ENCODE measurements around the gene ABCG4. TPM values are rescaled to one million over a fixed set of nuclear protein-coding genes. Genes with fewer than 3 reads are reported as not detected.
A peak's percentile ranks its signal among the peaks of the same experiment; 100 is the strongest.

ABCG4 gene
- total and polyA plus RNA-seq, 9 of the 15 experiments (the other 6 are each of a cell fraction or from before 2014, with no cell fraction given) = 0.03 to 0.11 (median 0.07) TPM; not detected in 4

DNA sequence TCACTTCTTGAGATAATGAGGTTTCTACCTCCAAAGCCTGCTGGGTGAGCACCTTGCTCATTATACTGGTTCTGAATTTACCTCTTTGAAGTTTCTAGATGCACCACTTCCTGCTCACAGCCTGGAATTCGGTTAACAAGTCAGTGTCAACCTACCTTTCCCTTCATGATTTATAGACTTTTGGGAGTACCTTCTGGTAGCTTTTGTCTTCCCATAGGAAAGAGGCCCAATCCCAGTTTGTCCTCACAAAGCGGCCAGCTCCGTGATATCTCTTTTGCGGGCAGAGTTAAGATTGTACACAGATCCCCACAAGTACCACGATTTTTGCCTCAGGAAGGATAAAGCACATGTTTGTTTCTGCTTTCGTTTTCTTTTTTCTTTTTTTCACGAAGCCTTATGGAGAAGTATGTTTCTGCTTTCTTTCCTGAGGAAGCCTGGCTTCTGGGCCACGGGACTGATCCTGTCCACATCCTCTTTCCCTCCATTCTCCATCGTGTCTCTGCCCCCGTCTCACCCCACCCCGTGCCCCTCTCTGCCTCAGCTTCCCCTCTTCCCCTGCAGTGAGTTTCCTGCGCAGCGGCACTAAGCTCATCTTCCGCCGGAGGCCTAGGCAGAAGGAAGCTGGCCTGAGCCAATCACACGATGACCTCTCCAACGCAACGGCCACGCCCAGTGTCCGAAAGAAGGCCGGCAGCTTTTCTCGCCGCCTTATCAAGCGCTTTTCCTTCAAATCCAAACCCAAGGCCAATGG lies 33.2 kb upstream of the ABCG4 start:
- no peaks in the 10 kb centered on the region for H3K9me3 ChIP-seq (replicated peaks; ENCODE audit: control insufficient read depth, insufficient read depth, low read depth, low read length)
- H3K9ac ChIP-seq (ENCODE audit: insufficient read depth in 1 of 2, low read depth in 2 of 2, low read length in 2 of 2) = peak overlapping the region; percentile 54 to 80
- peak in 2 of 4 experiments; percentile 63 to 75 for DNase-seq (ENCODE audit: extremely low read depth in 1 of 4, low spot score in 3 of 4)
- H3K36me3 ChIP-seq (ENCODE audit: control insufficient read depth, insufficient read depth, low read length) = peaks cover 78% of the 10 kb centered on the region
- CTCF ChIA-PET (ENCODE audit: low intra/inter-chr PET ratio) = no interaction called here
- in situ Hi-C loops (cut with MboI) = no loop called here
- H4K20me1 ChIP-seq (replicated peaks; ENCODE audit: control insufficient read depth, insufficient read depth, low read length) = peaks cover 4% of the 10 kb centered on the region; the same call in 1 of the 2 replicates
- H3K4me3 ChIP-seq = no peak overlapping the region
- peak overlapping the region; percentile 50 for H3K4me2 ChIP-seq (ENCODE audit: insufficient read depth, low read length)
- BruUV-seq (replicated peaks) = no TSS peak
- H3K9me1 ChIP-seq (ENCODE audit: control insufficient read depth, insufficient read depth, low read length) = no peaks in the 10 kb centered on the region
- ATAC-seq = peak; percentile 80
- intact Hi-C loops (cut with micrococcal nuclease) = no loop called here
- no peaks in the 10 kb centered on the region for H3K27me3 ChIP-seq (ENCODE audit: control insufficient read depth in 2 of 2, insufficient read depth in 2 of 2, low read length in 2 of 2)
- H3K27ac ChIP-seq (ENCODE audit: extremely low read depth, low read depth, low read length) = peak overlapping the region; percentile 73
- peaks cover 9 to 13% of the 10 kb centered on the region in 2 experiments for H3K4me1 ChIP-seq (replicated peaks in 1 of 2; ENCODE audit: control insufficient read depth in 2 of 2, insufficient read depth in 2 of 2, low read length in 2 of 2)
- FAIRE-seq = peak; percentile 59
- 49% methylated on average over 18 of the region's 24 CpGs for WGBS (ENCODE audit: insufficient coverage, low coverage, missing lambda C conversion rate)
- POLR2A ChIA-PET = interaction anchor here (0.6 to 1.3 kb wide), 5 partner anchors 9 to 147 kb away, joined by 3 to 4 read pairs (median 3); partner anchors contain the start of gene C2CD2L
- peak overlapping the region; percentile 69; the same call in 1 of the 2 replicates for H2AFZ ChIP-seq (ENCODE audit: low read depth, low read length)
- peaks cover 2% of the 10 kb centered on the region; the same call in 2 of the 3 replicates for H3K79me2 ChIP-seq (ENCODE audit: control insufficient read depth, insufficient read depth, low read length)
- no peak for TF ChIP-seq GABPB2 (CRISPR knock-in tag; conservative IDR thresholded peaks at IDR 0.05)
- no peak for TF ChIP-seq TSC22D4 (tag; IDR thresholded peaks at IDR 0.05)
- TF ChIP-seq, protein P1, sequence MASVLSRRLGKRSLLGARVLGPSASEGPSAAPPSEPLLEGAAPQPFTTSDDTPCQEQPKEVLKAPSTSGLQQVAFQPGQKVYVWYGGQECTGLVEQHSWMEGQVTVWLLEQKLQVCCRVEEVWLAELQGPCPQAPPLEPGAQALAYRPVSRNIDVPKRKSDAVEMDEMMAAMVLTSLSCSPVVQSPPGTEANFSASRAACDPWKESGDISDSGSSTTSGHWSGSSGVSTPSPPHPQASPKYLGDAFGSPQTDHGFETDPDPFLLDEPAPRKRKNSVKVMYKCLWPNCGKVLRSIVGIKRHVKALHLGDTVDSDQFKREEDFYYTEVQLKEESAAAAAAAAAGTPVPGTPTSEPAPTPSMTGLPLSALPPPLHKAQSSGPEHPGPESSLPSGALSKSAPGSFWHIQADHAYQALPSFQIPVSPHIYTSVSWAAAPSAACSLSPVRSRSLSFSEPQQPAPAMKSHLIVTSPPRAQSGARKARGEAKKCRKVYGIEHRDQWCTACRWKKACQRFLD (CRISPR knock-in tag; IDR thresholded peaks at IDR 0.05) = no peak
- TF ChIP-seq ZNF584 (CRISPR knock-in tag; IDR thresholded peaks at IDR 0.05; ENCODE audit: low read depth) = no peak
- no peak for TF ChIP-seq ZC3H11A (IDR thresholded peaks at IDR 0.05; ENCODE audit: low read depth, low read length)
- TF ChIP-seq MEIS2 (IDR thresholded peaks at IDR 0.05; ENCODE audit: partially characterized antibody) = peak; percentile 66
- TF ChIP-seq MYC (IDR thresholded peaks at IDR 0.05; ENCODE audit: low read depth, low read length) = 0 out of 2 replicates have a peak, but pooled peaks have one; percentile 6
- no peak for TF ChIP-seq MYC (CRISPR knock-in tag; IDR thresholded peaks at IDR 0.05; ENCODE audit: borderline replicate concordance, low read depth)
- TF ChIP-seq, protein P2, sequence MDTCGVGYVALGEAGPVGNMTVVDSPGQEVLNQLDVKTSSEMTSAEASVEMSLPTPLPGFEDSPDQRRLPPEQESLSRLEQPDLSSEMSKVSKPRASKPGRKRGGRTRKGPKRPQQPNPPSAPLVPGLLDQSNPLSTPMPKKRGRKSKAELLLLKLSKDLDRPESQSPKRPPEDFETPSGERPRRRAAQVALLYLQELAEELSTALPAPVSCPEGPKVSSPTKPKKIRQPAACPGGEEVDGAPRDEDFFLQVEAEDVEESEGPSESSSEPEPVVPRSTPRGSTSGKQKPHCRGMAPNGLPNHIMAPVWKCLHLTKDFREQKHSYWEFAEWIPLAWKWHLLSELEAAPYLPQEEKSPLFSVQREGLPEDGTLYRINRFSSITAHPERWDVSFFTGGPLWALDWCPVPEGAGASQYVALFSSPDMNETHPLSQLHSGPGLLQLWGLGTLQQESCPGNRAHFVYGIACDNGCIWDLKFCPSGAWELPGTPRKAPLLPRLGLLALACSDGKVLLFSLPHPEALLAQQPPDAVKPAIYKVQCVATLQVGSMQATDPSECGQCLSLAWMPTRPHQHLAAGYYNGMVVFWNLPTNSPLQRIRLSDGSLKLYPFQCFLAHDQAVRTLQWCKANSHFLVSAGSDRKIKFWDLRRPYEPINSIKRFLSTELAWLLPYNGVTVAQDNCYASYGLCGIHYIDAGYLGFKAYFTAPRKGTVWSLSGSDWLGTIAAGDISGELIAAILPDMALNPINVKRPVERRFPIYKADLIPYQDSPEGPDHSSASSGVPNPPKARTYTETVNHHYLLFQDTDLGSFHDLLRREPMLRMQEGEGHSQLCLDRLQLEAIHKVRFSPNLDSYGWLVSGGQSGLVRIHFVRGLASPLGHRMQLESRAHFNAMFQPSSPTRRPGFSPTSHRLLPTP (IDR thresholded peaks at IDR 0.05; ENCODE audit: borderline replicate concordance, extremely low read depth, insufficient read length) = no peak
- no peak for TF ChIP-seq ZBTB17 (CRISPR knock-in tag; IDR thresholded peaks at IDR 0.05)
- TF ChIP-seq, protein P3, sequence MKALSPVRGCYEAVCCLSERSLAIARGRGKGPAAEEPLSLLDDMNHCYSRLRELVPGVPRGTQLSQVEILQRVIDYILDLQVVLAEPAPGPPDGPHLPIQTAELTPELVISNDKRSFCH (CRISPR knock-in tag; IDR thresholded peaks at IDR 0.05) = no peak
- TF ChIP-seq, protein P3 (tag; IDR thresholded peaks at IDR 0.05) = no peak
- TF ChIP-seq ZKSCAN3 (CRISPR knock-in tag; IDR thresholded peaks at IDR 0.05) = no peak
- TF ChIP-seq CC2D1A (IDR thresholded peaks at IDR 0.05) = no peak
- TF ChIP-seq ZNF347 (CRISPR knock-in tag; IDR thresholded peaks at IDR 0.05; ENCODE audit: low read depth) = no peak
- TF ChIP-seq DIDO1 (tag; IDR thresholded peaks at IDR 0.05; ENCODE audit: low read depth) = no peak
- TF ChIP-seq ZNF384 (IDR thresholded peaks at IDR 0.05; ENCODE audit: low read depth, low read length) = no peak
- no peak for TF ChIP-seq MYNN (IDR thresholded peaks at IDR 0.05)
- TF ChIP-seq MYNN (CRISPR knock-in tag; IDR thresholded peaks at IDR 0.05) = no peak
- peak; percentile 42 for TF ChIP-seq L3MBTL2 (IDR thresholded peaks at IDR 0.05)
